ENCODE data around the gene ERICH4.

The ERICH4 gene

DNA sequence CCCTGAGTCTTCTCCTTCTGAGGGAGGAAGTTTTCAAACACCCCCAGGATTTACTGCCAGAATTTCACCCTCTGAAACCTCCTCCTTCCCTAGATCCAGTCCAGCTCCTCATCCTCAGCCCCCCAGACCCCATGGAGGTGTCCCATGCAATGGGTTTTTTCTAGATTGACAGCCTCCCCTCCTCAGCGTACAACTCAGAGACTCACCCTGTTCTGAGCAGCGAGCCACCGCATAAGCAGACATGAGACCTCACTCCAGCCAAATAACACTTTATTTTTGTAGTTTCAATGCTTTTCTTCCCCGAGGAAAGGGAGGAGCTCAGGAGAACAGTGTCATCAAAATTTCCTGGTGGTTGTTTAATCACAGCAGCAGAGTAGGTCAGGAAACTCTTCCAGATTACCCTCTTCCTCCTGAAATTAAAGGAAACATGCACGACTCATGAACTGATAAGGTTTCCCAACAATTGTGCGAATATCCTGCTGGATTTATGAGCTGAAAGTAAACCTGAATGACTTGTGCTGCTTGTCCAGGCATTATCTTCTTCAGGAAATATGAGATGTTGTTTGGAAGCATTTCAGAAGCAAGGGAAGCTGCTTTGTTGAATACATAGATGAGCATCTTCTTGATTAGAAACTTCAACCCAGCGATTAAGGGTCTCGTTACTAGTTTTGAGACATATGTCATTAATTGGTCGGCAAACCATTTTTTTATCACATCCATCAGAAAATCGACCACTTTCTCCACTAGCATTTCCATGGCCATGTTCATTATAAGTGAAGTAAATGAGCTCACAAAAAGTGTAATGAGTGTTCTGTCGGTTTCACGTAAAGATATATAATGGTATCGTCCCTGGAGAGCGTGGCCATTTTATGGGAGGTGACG, 36.2 kb downstream of the ERICH4 start:
- no peaks in the 10 kb centered on the region for H3K36me3 ChIP-seq (ENCODE audit: insufficient read depth, low read length)

DNA sequence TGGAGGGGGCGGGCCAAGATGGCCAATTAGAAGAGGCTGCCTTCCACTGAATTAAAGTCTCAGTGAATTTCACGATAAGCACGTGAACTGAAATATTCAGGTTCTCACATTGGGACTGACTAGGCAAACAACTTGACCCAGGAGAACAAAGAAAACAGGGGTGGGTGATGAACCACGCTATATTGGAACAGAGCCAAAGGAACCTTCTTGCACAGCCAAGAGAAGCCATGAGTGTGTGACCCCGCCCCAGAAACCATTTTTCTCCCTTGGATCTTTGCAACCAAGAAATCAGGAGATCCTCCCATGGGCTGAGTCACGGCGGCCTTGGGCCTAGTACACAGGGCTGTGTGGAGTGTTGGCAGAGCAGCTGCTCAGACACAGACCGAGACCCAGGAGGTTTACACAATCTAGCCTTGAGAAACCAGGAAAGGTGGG, 36.8 kb downstream of the ERICH4 start:
- no peak overlapping the region for H3K4me3 ChIP-seq (ENCODE audit: low read depth, low read length, poor library complexity, severe bottlenecking)
- no peaks in the 10 kb centered on the region for H3K36me3 ChIP-seq (ENCODE audit: insufficient read depth, low read length)
- peaks cover 10% of the 10 kb centered on the region for H3K27me3 ChIP-seq (ENCODE audit: insufficient read depth, low read length)
- no peak overlapping the region for H3K9ac ChIP-seq (ENCODE audit: low read length)
- H4K20me1 ChIP-seq (ENCODE audit: insufficient read depth, low read length), result no peaks in the 10 kb centered on the region
- no peaks in the 10 kb centered on the region for H3K9me2 ChIP-seq (ENCODE audit: low read depth, low read length)
- H2AFZ ChIP-seq (ENCODE audit: low read length), result no peak overlapping the region
- no peaks in the 10 kb centered on the region for H3K9me3 ChIP-seq (ENCODE audit: low read length)
- H3K79me2 ChIP-seq (ENCODE audit: insufficient read depth, low read length), result no peaks in the 10 kb centered on the region
- H3F3A ChIP-seq (ENCODE audit: insufficient read depth, low read length), result no peaks in the 10 kb centered on the region
- no peak for TF ChIP-seq EZH2 (IDR thresholded peaks at IDR 0.05; ENCODE audit: borderline replicate concordance, low read length)
- TF ChIP-seq, protein P1, sequence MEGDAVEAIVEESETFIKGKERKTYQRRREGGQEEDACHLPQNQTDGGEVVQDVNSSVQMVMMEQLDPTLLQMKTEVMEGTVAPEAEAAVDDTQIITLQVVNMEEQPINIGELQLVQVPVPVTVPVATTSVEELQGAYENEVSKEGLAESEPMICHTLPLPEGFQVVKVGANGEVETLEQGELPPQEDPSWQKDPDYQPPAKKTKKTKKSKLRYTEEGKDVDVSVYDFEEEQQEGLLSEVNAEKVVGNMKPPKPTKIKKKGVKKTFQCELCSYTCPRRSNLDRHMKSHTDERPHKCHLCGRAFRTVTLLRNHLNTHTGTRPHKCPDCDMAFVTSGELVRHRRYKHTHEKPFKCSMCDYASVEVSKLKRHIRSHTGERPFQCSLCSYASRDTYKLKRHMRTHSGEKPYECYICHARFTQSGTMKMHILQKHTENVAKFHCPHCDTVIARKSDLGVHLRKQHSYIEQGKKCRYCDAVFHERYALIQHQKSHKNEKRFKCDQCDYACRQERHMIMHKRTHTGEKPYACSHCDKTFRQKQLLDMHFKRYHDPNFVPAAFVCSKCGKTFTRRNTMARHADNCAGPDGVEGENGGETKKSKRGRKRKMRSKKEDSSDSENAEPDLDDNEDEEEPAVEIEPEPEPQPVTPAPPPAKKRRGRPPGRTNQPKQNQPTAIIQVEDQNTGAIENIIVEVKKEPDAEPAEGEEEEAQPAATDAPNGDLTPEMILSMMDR (IDR thresholded peaks at IDR 0.05; ENCODE audit: low read length), result no peak
- no peaks in the 10 kb centered on the region for H3K4me1 ChIP-seq (ENCODE audit: insufficient read depth, low read length, severe bottlenecking)
- no peak overlapping the region for H3K27ac ChIP-seq (ENCODE audit: low read depth, low read length, poor library complexity, severe bottlenecking)
- H3K4me2 ChIP-seq (ENCODE audit: low read length), result peak overlapping the region; percentile 32; the same call in 1 of the 2 replicates

More for the DNA sequence above, 36.2 kb downstream of the ERICH4 start:
- no peak overlapping the region for H3K4me3 ChIP-seq (ENCODE audit: low read depth, low read length, poor library complexity, severe bottlenecking)
- no peaks in the 10 kb centered on the region for H3K4me1 ChIP-seq (ENCODE audit: insufficient read depth, low read length, severe bottlenecking)
- no peak overlapping the region for H3K9ac ChIP-seq (ENCODE audit: low read length)
- H3K4me2 ChIP-seq (ENCODE audit: low read length), result no peak overlapping the region
- no peaks in the 10 kb centered on the region for H3K9me3 ChIP-seq (ENCODE audit: low read length)
- peaks cover 10% of the 10 kb centered on the region for H3K27me3 ChIP-seq (ENCODE audit: insufficient read depth, low read length)
- no peaks in the 10 kb centered on the region for H3K9me2 ChIP-seq (ENCODE audit: low read depth, low read length)
- no peak overlapping the region for H3K27ac ChIP-seq (ENCODE audit: low read depth, low read length, poor library complexity, severe bottlenecking)
- H4K20me1 ChIP-seq (ENCODE audit: insufficient read depth, low read length), result no peaks in the 10 kb centered on the region
- TF ChIP-seq EZH2 (IDR thresholded peaks at IDR 0.05; ENCODE audit: borderline replicate concordance, low read length), result no peak
- TF ChIP-seq, protein P1 (IDR thresholded peaks at IDR 0.05; ENCODE audit: low read length), result no peak
- no peaks in the 10 kb centered on the region for H3F3A ChIP-seq (ENCODE audit: insufficient read depth, low read length)
- no peaks in the 10 kb centered on the region for H3K79me2 ChIP-seq (ENCODE audit: insufficient read depth, low read length)
- H2AFZ ChIP-seq (ENCODE audit: low read length), result no peak overlapping the region

DNA sequence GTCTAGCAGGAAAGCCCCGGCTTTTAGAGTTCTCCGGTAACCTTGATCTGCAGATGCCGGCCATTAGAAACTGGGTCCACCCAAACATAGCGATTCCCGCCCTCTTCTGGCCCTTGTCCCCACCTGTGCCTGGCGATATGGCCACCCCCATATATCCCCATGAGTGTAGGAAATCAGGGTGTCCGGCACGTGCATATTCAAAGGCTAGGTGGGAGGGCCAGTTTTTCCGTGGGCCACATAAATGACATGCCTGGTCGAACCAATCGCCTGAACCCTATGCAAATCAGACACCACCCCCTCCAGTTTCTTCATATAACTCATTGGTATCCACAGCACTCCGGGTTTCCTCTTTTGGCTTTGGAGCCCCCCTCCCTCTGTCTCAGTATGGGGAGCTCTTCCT, 37.4 kb downstream of the ERICH4 start:
- no peaks in the 10 kb centered on the region for H4K20me1 ChIP-seq (ENCODE audit: insufficient read depth, low read length)
- no peaks in the 10 kb centered on the region for H3K79me2 ChIP-seq (ENCODE audit: insufficient read depth, low read length)
- TF ChIP-seq EZH2 (IDR thresholded peaks at IDR 0.05; ENCODE audit: borderline replicate concordance, low read length), result no peak
- TF ChIP-seq, protein P1 (IDR thresholded peaks at IDR 0.05; ENCODE audit: low read length), result no peak
- no peaks in the 10 kb centered on the region for H3K9me3 ChIP-seq (ENCODE audit: low read length)
- H3K4me2 ChIP-seq (ENCODE audit: low read length), result peak overlapping the region; percentile 32; the same call in 1 of the 2 replicates
- H3K9ac ChIP-seq (ENCODE audit: low read length), result no peak overlapping the region
- H3K9me2 ChIP-seq (ENCODE audit: low read depth, low read length), result no peaks in the 10 kb centered on the region
- no peak overlapping the region for H3K4me3 ChIP-seq (ENCODE audit: low read depth, low read length, poor library complexity, severe bottlenecking)
- no peaks in the 10 kb centered on the region for H3F3A ChIP-seq (ENCODE audit: insufficient read depth, low read length)
- no peak overlapping the region for H3K27ac ChIP-seq (ENCODE audit: low read depth, low read length, poor library complexity, severe bottlenecking)
- H2AFZ ChIP-seq (ENCODE audit: low read length), result no peak overlapping the region
- no peaks in the 10 kb centered on the region for H3K4me1 ChIP-seq (ENCODE audit: insufficient read depth, low read length, severe bottlenecking)
- H3K36me3 ChIP-seq (ENCODE audit: insufficient read depth, low read length), result no peaks in the 10 kb centered on the region
- peaks cover 10% of the 10 kb centered on the region for H3K27me3 ChIP-seq (ENCODE audit: insufficient read depth, low read length)
